22Rv1 (cell line): Measurements from ENCODE around the gene ST8SIA3.

Source experiments
- H3K27ac ChIP-seq: fragments of 450-650 bp; 2 replicates; pipeline ENCODE4 v1.5.1; 2017
- CTCF ChIP-seq: fragments of 450-650 bp; IDR thresholded peaks from 2 replicates; pipeline ENCODE4 v1.5.1; 2017; ENCODE audit warnings: mild to moderate bottlenecking
- ZFX ChIP-seq: fragments of 450-650 bp; IDR thresholded peaks from 2 replicates; pipeline ENCODE4 v1.6.1; 2017; ENCODE audit warnings: antibody characterized with exemption, borderline replicate concordance

ST8SIA3 gene

GRCh38 chr18:57328665-57329064, 23.7 kb upstream of the ST8SIA3 start:
- no peak overlapping the region for H3K27ac ChIP-seq
- no peak for TF ChIP-seq CTCF
- TF ChIP-seq ZFX, result no peak

GRCh38 chr18:57329856-57330255, 22.5 kb upstream of the ST8SIA3 start:
- H3K27ac ChIP-seq, result no peak overlapping the region
- no peak for TF ChIP-seq CTCF
- TF ChIP-seq ZFX, result no peak

GRCh38 chr18:57331718-57332117, 20.6 kb upstream of the ST8SIA3 start:
- TF ChIP-seq ZFX (no peak), CTCF (no peak)
- H3K27ac ChIP-seq, result no peak overlapping the region

GRCh38 chr18:57333940-57334339, 18.4 kb upstream of the ST8SIA3 start:
- TF ChIP-seq ZFX (no peak), CTCF (no peak)
- no peak overlapping the region for H3K27ac ChIP-seq

- TF ChIP-seq CTCF (no peak), ZFX (no peak)
- H3K27ac ChIP-seq, result no peak overlapping the region
Observed at GRCh38 chr18:57334383-57334782, 18.0 kb upstream of the ST8SIA3 start.

- H3K27ac ChIP-seq, result no peak overlapping the region
- TF ChIP-seq CTCF (no peak), ZFX (no peak)
Observed at GRCh38 chr18:57336343-57336742, 16.0 kb upstream of the ST8SIA3 start.

- TF ChIP-seq ZFX (no peak), CTCF (no peak)
- no peak overlapping the region for H3K27ac ChIP-seq
Observed at GRCh38 chr18:57337890-57338289, 14.5 kb upstream of the ST8SIA3 start.
